ENCODE results near the gene GJA10.

The GJA10 gene

DNA sequence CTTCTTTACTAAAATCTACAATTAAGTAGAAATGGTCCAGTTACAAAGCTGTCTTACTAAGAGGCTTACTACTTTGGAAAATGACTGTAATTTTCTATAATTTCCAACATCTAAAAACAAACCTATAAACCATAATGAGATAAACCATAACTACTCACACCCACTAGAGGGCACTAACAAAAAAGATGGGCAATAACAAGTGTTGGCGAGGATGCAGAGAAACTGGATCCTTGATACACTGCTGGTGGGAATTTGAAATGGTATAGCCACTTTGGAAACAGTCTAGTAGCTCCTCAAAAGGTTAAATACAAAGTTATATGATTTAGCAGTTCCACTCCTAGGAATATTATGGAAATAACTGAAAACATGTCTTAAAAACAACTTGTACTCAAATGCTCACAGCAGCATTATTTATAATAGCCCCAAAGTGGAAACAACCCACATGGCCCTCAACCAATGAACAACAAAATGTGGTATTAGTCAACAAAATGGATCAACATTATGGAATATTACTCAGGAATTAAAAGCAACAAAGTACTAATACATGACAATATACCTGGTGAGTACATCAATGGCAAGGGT lies 50.6 kb downstream of the GJA10 start:
- DNase-seq (ENCODE audit: low spot score): no peak
